Measurements from ENCODE around the gene PRKAR2B. TPM values are rescaled to one million over a fixed set of nuclear protein-coding genes. Genes with fewer than 3 reads are reported as not detected.

Gene PRKAR2B
- total and polyA plus RNA-seq, 2 experiments from 2014 or later = 48.8 to 50.6 TPM

GRCh38 chr7:107009846-107010203, 34.7 kb upstream of the PRKAR2B start:
- Histone ChIP-seq H3K27ac (ENCODE audit: low read depth) (no peak overlapping the region), H3K4me3 (no peak overlapping the region), H3K79me2 (replicated peaks; ENCODE audit: insufficient read depth) (no peaks in the 10 kb centered on the region), H3K4me2 (no peak overlapping the region), H3K9me2 (ENCODE audit: insufficient read depth) (no peaks in the 10 kb centered on the region), H2AFZ (peak overlapping the region; percentile 72; the same call in 1 of the 2 replicates), H3K27me3 (ENCODE audit: insufficient read depth) (no peaks in the 10 kb centered on the region), H3F3A (replicated peaks; ENCODE audit: low read depth) (no peaks in the 10 kb centered on the region), H3K4me1 (ENCODE audit: insufficient read depth) (peaks cover 8% of the 10 kb centered on the region; the same call in 1 of the 2 replicates), H4K20me1 (replicated peaks; ENCODE audit: insufficient read depth) (no peaks in the 10 kb centered on the region), H3K36me3 (ENCODE audit: insufficient read depth) (no peaks in the 10 kb centered on the region)
- Mint-ChIP-seq H3K27ac (no peak overlapping the region), H3K27me3 (ENCODE audit: insufficient read depth, low read depth, poor library complexity) (no peaks in the 10 kb centered on the region), H3K4me3 (no peak overlapping the region), H3K36me3 (ENCODE audit: low read depth) (no peaks in the 10 kb centered on the region), H3K4me1 (peaks cover 7% of the 10 kb centered on the region; the same call in 2 of the 3 replicates), H3K9me3 (no peaks in the 10 kb centered on the region)
- no peak for DNase-seq (ENCODE audit: low spot score)
- no peak for TF ChIP-seq ZNF114 (CRISPR knock-in tag; IDR thresholded peaks at IDR 0.05)
- no peak for TF ChIP-seq NANOG (IDR thresholded peaks at IDR 0.05; ENCODE audit: borderline replicate concordance)
- no peak for TF ChIP-seq ZNF331 (CRISPR knock-in tag; IDR thresholded peaks at IDR 0.05; ENCODE audit: low read depth)
- TF ChIP-seq EZH2 (IDR thresholded peaks at IDR 0.05; ENCODE audit: low read depth, unreplicated experiment) = no peak
- no peak for TF ChIP-seq ETS1 (IDR thresholded peaks at IDR 0.05)
- no peak for TF ChIP-seq POLR2AphosphoS5 (IDR thresholded peaks at IDR 0.05; ENCODE audit: low read depth)
- TF ChIP-seq REST (IDR thresholded peaks at IDR 0.05; ENCODE audit: unreplicated experiment) = no peak
- no peak for TF ChIP-seq ZNF462 (CRISPR knock-in tag; IDR thresholded peaks at IDR 0.05)
- no peak for TF ChIP-seq STAT1 (IDR thresholded peaks at IDR 0.05; ENCODE audit: unreplicated experiment)
- no peak for TF ChIP-seq CTCF (conservative IDR thresholded peaks at IDR 0.05; ENCODE audit: low read depth in 2 of 2)
- TF ChIP-seq JUNB (IDR thresholded peaks at IDR 0.05; ENCODE audit: unreplicated experiment) = no peak
- TF ChIP-seq EZH2phosphoT487 (IDR thresholded peaks at IDR 0.05; ENCODE audit: unreplicated experiment) = no peak
- no peak for TF ChIP-seq CREB1 (CRISPR knock-in tag; IDR thresholded peaks at IDR 0.05; ENCODE audit: low read depth)
- no peak for ATAC-seq

Data from GM23338 (cell line).